ENCODE data around the gene PKLR.

GRCh38 chr1:155295183-155295941 is 5.9 kb downstream of the PKLR start:
- TF ChIP-seq, protein P1, sequence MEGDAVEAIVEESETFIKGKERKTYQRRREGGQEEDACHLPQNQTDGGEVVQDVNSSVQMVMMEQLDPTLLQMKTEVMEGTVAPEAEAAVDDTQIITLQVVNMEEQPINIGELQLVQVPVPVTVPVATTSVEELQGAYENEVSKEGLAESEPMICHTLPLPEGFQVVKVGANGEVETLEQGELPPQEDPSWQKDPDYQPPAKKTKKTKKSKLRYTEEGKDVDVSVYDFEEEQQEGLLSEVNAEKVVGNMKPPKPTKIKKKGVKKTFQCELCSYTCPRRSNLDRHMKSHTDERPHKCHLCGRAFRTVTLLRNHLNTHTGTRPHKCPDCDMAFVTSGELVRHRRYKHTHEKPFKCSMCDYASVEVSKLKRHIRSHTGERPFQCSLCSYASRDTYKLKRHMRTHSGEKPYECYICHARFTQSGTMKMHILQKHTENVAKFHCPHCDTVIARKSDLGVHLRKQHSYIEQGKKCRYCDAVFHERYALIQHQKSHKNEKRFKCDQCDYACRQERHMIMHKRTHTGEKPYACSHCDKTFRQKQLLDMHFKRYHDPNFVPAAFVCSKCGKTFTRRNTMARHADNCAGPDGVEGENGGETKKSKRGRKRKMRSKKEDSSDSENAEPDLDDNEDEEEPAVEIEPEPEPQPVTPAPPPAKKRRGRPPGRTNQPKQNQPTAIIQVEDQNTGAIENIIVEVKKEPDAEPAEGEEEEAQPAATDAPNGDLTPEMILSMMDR (IDR thresholded peaks at IDR 0.05) = no peak
- TF ChIP-seq POLR2A (IDR thresholded peaks at IDR 0.05) = no peak

All from esophagus squamous epithelium (tissue), 4 donors.